NCI-H226 (cell line): ENCODE measurements around the gene ENAH.
"Not testable (repeated sequence)": the region's sequence is repeated elsewhere in the genome, so short reads cannot be mapped to it uniquely, and the experiment has no call there.

ENCODE experiments used
- DNase-seq: peaks from one replicate; pipeline ENCODE4 v3.0.0-alpha.2; 2015

Gene ENAH

DNA sequence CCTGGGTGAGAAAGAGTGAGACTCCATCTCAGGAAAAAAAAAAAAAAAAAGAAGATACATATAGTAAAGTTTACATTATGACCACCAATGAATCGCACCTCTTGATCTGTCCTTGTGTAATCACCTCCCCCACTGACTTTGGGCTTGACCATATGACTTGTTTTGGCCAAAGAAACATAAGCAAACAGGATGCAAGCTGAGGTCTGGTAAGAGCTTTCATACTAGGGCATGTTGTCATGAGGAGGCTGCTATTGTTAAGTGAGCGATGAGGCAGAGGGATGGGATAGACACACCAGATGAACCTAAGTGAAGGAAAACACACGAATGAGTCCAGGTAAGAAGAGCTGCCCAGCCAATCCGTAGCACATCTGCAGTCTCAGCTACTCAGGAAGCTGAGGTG, 10.7 kb downstream of the ENAH start:
- no peak for DNase-seq

DNA sequence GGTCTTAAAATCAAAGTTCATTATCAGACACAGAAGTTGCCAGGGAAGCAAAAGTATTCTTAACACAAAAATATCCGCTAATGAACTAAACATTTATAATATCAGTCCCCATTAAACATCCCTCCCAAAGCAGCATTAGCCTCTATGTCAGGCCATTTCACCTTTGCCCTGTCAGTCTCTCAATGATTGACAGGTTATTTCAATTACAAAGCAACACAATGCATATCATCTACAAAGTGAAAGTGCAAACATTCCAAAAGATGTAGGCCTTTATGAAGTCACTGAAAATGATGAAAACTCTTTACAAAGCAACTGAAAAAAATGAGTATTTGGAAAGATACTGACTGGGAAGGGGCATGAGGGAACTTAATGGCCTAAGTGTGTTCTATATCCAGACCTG, 14.1 kb downstream of the ENAH start:
- DNase-seq: no peak

DNA sequence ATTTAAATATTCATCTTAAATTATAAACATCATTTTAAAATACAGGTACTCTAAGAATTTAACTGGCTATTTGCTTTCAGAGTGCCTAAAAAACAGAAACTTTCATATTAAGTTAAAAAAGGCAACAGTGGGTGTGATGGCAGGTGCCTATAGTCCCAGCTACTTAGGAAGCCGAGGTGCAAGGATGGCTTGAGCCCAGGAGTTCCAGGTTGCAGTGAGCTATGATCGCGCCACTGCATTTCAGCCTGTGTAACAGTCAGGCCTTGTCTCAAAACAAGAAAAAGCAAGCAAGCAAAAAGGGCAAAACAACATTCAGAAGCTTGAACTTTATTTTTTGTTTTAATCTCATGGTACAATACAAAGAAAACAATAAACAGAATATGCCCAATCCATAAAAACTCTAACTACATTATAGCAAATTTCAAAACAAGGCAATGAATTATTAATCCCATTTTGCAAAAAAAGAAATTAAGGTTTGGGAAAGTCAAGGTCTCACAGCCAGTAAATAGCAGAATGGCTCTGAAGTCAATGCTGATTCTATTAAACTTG, 15.2 kb downstream of the ENAH start:
- DNase-seq: no peak

DNA sequence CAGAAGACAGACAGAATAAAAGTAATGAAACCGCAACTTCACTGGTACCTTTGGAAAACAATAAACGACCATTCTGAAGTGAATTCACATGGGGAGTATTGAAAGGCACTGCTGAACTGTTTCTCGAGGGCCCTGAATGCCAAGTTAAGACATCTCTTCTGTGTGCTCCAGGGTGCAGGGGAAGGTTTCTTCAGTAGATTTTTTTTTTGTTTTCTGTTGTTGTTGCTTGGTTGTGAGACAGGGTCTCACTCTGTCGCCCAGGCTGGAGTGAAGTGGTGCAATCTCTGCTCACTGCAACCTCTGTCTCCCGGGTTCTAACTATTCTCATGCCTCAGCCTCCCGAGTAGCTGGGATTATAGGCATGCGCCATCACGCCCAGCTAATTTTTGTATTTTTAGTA, 15.9 kb downstream of the ENAH start:
- DNase-seq: not testable (repeated sequence)

DNA sequence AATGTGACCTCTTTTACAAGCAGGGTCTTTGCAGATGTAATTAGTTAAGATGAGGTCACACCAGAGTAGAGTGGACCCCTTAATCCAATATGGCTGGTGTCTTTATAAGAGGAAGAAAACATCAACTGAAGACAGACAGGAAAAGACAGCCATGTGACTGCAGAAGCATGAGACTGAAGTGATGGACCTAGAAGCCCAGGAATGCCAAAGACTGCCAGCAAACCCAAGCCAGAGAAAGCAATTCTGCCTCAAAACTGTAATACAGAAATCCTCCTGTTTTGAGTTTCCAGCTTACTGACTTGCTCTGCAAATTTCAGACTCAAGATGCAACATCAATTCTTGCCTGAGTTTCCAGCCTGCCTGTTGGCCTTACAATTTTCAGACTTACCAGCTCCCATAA, 17.3 kb downstream of the ENAH start:
- no peak for DNase-seq

DNA sequence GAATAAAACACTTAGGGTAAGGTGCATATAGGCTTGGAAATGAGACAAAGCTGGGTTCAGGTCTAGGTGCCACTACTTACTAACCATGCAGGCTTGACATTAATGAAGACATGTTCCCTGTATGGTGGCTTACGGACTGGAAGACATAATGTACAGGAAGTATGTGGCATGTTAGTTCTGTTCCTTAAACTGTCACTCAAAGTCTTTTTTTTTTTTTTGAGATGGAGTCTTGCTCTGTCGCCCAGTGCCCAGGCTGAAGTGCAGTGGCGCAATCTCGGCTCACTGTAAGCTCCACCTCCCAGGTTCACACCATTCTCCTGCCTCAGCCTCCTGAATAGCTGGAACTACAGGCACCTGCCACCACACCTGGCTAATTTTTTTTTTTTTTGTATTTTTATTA, 20.1 kb downstream of the ENAH start:
- DNase-seq: not testable (repeated sequence)

DNA sequence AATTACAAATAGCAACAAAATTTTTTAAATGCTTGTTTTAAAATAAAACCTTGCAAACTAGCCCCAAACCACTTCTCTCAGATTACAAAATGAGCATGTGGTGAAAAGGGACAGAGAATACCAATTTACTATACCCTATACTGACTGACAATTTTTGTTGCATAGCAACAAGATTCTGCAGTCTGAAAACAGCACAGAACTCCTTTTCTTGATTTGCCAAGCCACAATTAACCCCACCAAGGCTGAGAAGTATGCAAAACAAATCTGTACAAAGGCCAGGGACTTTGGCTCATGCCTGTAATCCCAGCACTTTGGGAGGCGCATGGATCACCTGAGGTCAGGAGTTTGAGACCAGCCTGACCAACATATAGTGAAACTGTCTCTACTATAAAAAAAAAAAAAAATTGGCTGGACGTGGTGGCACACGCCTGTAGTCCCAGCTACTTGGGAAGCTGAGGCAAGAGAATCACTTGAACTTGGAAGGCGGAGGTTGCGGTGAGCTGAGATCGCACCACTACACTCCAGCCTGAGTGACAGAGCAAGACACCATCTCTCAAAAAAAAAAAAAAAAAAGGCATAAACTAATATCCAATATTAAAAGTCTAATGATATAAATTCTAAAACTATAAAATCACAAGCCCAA, 21.8 kb downstream of the ENAH start:
- DNase-seq: no peak

DNA sequence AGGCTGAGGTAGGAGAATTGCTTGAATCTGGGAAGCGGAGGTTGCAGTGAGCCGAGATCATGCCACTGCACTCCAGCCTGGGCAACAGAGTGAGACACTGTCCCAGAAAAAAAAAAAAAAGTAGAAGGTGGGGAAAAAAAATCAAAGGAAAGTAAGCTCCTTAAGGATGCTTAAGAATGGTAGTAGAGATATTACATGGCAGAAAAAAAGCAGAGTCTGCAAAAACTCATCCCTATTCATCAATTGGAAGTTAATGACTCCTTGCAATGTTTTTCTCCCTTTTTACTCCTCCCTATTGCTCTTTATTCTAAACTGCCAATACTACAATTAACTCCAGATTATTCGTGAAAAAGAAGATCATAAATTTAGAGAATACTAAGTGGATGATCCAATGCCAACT, 23.4 kb downstream of the ENAH start:
- no peak for DNase-seq

DNA sequence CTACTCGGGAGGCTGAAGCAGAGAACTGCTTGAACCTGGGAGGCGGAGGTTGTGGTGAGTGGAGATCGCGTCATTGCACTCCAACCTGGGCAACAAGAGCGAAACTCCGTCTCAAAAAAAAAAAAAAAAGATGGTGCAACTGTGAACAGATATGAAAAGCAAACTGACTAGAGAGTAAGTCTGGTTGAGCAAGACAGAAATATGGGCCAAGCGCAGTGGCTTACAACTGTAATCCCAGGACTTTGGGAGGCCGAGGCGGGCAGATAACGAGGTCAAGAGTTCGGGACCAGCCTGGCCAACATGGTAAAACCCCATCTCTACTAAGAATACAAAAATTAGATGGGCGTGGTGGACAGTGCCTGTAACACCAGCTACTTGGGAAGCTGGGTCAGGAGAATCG, 24.1 kb downstream of the ENAH start:
- not testable (repeated sequence) for DNase-seq

DNA sequence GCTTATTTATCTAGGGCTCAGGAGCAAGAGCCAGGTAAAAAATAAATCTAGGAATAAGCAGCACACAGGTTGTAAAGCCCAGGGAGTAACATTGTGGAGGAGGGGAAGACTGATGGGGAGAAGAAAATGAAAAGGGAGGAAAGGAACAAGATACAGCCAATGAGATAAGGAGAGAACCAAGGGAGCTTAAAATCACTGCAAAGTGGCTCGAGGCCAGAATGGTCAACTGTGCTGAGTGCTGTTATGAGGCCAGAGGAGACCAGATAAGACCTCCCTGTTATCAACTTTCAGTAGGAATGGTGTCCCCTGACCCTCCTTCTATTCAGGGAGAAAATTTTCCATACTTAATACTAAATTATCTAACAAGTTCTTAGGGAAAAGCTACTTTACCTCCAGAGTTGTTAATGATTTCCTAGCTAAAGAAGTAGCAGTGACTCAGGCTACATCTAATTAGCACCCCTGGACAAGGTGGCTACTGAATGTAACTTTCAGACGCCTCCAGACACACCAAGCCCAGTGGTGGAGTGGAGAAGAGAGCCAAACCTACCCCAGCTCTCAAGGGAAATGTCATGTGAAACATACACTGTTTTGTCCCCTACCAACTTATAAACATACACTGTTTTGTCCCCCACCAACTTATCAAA, 25.5 kb downstream of the ENAH start:
- DNase-seq: peak; percentile 24

DNA sequence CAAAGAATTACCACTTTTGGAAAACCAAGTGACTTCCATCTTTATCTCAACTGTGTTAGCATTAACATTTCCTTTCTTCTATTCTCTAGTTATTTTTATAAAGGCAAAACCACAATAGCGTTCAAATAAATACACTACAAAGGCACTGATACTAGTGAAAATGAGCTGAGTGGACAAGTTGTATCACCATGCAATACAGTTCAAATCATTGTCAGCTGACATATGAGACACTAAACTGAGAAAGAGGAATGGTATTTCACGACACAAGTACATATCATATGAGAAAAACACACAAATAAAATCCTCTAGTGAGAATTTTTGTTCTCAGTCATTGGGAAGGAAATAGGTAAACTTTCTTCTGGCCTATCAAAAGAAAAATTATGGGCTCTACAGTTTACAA, 26.2 kb downstream of the ENAH start:
- DNase-seq: no peak

DNA sequence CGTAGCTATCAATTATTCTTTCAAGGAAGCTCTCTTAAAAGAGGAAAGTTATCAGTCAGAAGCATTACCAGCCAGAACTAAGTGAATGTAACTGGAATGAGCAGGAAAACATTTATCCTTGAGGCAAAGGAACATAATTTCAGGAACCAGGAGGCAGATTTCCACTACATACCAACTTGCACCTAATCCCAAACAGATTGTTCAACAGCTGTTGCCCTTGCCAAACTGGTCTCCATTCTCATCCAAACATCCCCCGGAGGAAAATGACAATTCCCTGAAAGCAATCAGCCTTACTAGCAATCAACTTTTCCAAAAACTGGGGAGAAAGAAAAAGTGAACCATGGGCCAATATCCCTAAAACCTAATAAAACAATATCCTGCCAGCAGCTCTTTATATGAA, 35.0 kb downstream of the ENAH start:
- no peak for DNase-seq

DNA sequence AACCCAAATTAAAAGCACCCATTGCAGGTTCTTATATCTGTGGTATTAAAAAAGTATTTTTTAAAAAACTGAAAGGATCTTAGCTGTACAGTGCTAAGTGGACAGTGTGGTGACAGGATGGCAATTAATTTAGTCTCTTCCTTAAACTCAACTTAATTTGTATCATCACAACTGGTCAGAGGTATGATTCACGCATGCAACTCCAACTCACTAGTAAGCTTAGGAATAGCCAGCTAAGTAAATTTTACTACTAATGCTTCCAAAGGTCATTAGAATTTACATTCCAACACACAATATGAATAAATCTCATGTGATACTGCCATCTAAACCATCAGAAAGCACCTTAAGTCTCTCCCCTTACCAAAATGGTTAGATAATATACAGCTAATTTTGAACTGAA, 35.4 kb downstream of the ENAH start:
- no peak for DNase-seq

DNA sequence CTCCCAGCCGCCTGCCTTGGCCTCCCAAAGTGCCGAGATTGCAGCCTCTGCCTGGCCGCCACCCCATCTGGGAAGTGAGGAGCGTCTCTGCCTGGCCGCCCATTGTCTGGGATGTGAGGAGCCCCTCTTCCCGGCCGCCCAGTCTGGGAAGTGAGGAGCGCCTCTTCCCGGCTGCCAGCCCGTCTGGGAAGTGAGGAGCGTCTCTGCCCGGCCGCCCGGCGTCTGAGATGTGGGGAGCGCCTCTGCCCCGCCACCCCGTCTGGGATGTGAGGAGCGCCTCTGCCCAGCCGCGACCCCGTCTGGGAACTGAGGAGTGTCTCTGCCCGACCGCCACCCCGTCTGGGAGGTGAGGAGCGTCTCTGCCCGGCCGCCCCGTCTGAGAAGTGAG, 37.5 kb downstream of the ENAH start:
- DNase-seq: not testable (repeated sequence)

DNA sequence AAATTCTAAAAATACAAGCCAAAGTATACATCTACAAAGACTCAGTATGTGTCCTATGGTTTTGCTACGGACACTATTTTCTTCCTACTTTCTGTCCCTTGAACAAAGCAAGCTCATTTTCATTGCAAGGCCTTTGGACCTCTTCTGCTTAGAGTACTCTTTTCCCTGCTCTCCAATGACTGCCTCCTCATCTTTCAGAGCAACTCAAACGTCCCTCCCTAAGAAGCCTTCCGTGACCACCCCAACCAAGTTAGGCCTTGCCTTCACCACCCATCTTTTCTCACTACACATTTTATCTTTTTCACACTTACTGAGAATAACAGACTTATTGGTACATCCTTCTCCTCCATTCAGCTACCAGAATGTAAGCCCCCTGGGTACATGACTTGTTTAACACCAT, 39.9 kb downstream of the ENAH start:
- no peak for DNase-seq

DNA sequence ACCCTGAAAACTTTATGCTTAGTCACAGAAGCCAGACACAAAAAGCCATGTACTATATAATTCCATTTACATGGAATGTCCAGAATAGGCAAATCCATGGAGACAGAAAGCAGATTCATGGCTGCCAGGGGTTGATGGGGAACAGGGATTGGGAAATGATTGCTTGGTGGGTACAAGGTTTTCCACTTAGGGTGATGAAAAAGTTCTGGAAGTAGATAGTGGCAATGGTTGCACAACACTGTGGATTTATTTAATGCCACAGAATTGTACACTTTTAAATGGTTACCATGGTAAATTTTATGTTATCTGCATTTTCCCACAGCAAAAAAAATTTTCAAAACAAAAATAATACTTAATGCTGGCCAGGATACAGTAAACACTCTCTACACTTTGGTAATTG, 40.6 kb downstream of the ENAH start:
- DNase-seq: no peak

DNA sequence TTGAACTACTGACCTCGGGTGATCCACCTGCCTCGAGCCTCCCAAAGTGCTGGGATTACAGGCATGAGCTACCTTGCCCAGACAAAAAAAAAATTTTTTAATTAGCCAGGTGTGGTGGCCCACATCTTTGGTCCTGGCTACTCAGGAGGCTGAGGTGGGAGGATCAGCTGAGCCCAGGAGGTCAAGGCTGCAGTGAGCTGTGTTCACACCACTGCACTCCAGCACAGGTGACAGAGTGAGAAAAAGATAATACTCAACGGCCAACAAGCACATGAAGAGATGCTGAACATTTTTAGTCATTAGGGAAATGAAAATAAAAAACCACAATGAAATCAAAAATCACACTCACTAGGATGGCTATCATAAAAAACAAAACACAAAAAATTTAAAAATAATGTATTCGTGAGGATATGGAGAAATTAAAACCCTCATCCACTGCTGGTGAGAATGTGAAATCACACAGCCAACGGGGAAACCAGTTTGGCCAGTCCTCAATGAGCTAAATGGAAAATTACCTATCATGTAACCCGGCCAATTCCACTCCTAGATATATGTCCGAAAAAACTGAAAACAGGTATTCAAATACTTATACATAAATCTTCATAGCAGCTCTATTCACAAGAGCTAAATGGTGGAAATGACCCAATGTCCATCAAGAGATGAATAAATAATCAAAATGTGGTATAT, 41.2 kb downstream of the ENAH start:
- no peak for DNase-seq

DNA sequence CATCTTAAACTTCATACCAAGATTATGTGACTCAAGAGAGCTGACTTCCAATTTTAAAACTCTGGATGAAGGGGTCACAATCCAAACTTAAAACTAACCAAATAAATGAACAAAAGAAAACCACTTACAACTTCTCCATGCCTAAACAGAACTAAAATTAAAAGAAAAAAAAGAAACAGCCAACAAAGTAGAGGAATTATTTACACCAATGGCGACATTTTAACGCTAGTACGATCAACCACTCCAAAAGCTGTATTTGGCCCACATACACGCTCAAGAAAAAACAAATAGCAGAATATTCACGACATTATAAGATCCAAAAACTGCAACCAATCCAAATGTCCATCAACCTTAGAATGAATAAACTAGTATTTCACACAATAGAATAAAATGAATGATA, 42.4 kb downstream of the ENAH start:
- no peak for DNase-seq

DNA sequence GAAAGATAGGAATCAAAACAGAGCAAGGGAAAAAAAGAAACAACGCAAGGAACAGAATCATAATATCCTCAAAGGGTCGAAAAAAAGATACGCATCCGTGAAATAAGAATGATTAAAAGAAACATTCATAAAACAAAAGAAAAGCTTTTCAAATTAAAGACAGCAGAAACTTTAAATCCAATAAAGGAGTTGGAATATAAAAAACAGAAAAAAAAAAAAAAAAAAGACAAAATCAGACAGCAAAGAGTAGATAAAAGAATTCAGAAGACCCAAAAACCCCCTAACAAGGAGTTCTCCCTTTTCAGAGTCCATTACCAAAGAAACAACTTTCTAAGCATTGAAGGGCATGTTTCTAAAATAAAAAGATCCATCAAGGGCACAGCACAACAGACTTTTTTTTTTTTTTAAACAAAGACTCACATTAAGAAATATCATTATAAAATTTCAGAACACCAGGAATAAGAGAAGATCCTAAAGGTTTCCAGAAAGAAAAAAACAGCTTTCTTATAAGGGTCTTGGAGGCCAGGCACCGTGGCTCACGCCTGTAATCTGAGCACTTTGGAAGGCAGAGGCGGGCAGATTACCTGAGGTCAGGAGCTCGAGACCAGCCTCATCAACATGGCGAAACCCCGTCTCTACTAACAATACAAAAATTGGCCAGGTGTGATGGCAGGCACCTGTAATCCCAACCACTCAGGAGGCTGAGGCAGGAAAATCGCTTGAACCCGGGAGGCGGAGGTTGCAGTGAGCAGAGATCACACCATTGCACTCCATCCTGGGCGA, 44.7 kb downstream of the ENAH start:
- no peak for DNase-seq

DNA sequence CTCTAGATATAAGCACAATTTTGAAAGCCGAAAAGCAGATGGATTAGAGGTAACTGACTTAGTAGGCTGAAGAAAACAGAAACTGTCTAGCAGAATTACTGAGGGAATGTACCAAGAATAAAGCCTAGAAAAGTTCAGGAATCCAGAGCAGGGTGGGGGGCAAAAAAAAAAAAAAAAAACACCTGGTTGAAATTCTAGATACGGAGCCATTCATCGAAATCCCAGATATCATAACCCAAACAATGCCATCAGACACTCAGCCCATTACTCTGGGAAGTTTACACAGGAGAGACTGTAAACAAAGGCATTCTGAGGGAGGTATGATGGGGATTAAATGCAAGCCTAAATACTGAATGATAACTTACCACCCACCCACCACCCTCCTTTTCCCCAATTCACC, 45.6 kb downstream of the ENAH start:
- no peak for DNase-seq

DNA sequence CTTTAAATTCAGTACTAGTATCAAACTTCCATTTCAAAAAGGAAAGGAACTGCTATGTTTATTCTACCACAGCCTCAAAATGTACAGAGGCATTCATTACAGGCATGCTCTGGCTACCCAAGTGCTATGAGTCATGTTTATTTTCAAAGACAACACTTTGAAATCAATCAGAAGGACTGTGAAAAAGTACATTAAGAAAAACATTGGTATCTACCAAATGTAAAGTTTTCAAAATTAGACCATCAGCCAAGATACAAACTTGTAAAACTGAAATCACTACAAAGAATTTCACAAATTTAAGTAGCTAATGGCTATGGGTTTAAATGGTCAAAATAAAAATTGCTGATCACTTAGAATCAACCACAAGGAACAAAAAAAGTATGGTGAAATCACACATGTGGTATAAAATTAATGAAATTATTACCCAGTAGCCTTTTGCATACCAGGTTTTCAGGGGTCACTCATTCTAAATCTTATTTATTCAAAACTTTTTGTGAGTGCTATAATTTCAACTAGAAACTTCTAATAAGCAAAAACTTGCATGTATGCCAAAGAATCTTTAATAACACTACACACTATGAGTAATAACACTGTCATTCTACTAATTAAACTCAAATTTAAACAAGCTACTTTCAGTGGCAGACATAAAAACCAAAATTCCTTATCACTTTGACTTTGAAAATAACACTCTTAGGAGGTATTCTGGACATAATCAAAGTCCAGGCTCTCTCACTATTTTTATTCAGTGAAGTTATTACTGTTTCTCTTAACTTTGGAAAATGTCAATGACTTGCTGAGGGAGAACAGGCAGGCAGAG, 49.2 kb downstream of the ENAH start:
- no peak for DNase-seq

DNA sequence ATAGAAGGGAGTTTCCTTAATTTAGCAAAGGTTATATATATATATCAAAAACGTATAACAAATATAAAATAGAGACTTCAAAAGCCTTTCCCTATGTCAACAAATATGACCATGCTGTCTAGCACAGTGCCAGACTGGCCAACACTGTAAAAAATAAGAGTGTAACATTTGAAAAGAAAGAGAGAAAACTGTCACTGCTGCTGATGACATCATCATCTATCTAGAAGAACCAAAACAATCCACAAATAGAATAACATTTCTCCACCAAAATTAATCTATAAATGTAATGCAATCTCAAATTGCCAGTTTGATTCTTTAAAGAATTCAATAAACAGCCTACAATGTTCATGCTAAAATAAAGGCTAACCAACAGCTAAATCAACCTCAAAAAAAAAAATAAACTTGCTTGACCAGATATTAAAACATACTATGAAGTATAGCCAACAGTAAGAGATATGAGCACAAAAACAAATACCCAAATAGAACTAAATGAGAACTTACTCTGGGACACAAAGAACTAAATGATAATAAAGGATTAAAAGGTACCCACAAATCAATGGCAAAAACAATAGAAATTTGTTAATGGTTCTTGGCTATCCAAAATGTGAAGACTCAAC, 50.2 kb downstream of the ENAH start:
- DNase-seq: no peak
